GM19351 (cell line): ENCODE results near the gene KCNJ6.
"Not testable (repeated sequence)": the region's sequence is repeated elsewhere in the genome, so short reads cannot be mapped to it uniquely, and the experiment has no call there.

Experiments
- ATAC-seq: cut with Tn5 transposase; IDR thresholded peaks from one replicate; pipeline ENCODE4 v1.9.1; 2021; ENCODE audit warnings: mild to moderate bottlenecking, moderate library complexity; ENCODE audit not compliant: unreplicated experiment

Gene KCNJ6

GRCh38 chr21:37916310-37917051, at the start of gene KCNJ6:
Gene KCNJ6, minus strand, starts transcription at chr21:37916457. Its CDS starts 75,775 bp downstream, at chr21:37840682.
- no peak for ATAC-seq

GRCh38 chr21:37965088-37965805, 49.0 kb upstream of the KCNJ6 start:
- no peak for ATAC-seq

- ATAC-seq = no peak
Measured at GRCh38 chr21:37958537-37958936, 42.3 kb upstream of the KCNJ6 start.

GRCh38 chr21:37956772-37957171, 40.5 kb upstream of the KCNJ6 start:
- no peak for ATAC-seq

- ATAC-seq = no peak
Measured at GRCh38 chr21:37945036-37945435, 28.8 kb upstream of the KCNJ6 start.

- ATAC-seq = no peak
Measured at GRCh38 chr21:37944496-37944895, 28.2 kb upstream of the KCNJ6 start.

GRCh38 chr21:37940691-37941090, 24.4 kb upstream of the KCNJ6 start:
- no peak for ATAC-seq

GRCh38 chr21:37939838-37940237, 23.6 kb upstream of the KCNJ6 start:
- ATAC-seq = no peak

- no peak for ATAC-seq
Measured at GRCh38 chr21:37939251-37939650, 23.0 kb upstream of the KCNJ6 start.

GRCh38 chr21:37937668-37938067, 21.4 kb upstream of the KCNJ6 start:
- ATAC-seq = no peak

- ATAC-seq = no peak
Measured at GRCh38 chr21:37936010-37936785, 19.9 kb upstream of the KCNJ6 start.

- ATAC-seq = no peak
Measured at GRCh38 chr21:37932936-37933335, 16.7 kb upstream of the KCNJ6 start.

GRCh38 chr21:37927711-37928110, 11.5 kb upstream of the KCNJ6 start:
- no peak for ATAC-seq

- no peak for ATAC-seq
Measured at GRCh38 chr21:37921091-37921490, 4.8 kb upstream of the KCNJ6 start.

GRCh38 chr21:37920302-37920701, 4.0 kb upstream of the KCNJ6 start:
- not testable (repeated sequence) for ATAC-seq

GRCh38 chr21:37917612-37918011, 1.4 kb upstream of the KCNJ6 start:
- no peak for ATAC-seq

- no peak for ATAC-seq
Measured at GRCh38 chr21:37915941-37916309, 332 bp downstream of the KCNJ6 start.

- no peak for ATAC-seq
Measured at GRCh38 chr21:37915497-37915911, 753 bp downstream of the KCNJ6 start.

- ATAC-seq = no peak
Measured at GRCh38 chr21:37912616-37913015, 3.6 kb downstream of the KCNJ6 start.

- ATAC-seq = no peak
Measured at GRCh38 chr21:37909936-37910335, 6.3 kb downstream of the KCNJ6 start.

GRCh38 chr21:37908691-37909090, 7.6 kb downstream of the KCNJ6 start:
- ATAC-seq = no peak

GRCh38 chr21:37907076-37907475, 9.2 kb downstream of the KCNJ6 start:
- no peak for ATAC-seq
